ENCODE results near the gene ABCA4.

ABCA4 gene

DNA sequence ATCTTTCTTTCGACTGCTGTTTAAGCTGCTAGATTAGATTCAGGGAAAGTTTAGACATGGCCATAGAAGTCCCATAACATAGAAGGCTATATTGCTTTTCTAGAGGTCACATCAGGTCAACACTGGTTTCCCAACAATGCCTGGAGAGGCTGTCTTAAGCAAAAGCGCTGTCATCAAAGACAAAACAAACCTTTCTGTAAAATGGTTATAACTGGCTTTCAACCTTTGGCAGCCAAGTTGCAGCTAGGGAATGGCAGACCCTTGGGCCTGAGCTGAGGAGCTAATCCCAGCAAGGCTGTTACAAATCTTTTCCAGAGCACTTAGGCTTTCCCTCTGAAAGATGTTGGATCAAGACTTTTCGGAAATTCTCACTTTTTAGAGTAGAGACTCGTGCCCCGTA lies 11.2 kb upstream of the ABCA4 start (continued):
- TF ChIP-seq ZNF70 (CRISPR knock-in tag; IDR thresholded peaks at IDR 0.05), result no peak

DNA sequence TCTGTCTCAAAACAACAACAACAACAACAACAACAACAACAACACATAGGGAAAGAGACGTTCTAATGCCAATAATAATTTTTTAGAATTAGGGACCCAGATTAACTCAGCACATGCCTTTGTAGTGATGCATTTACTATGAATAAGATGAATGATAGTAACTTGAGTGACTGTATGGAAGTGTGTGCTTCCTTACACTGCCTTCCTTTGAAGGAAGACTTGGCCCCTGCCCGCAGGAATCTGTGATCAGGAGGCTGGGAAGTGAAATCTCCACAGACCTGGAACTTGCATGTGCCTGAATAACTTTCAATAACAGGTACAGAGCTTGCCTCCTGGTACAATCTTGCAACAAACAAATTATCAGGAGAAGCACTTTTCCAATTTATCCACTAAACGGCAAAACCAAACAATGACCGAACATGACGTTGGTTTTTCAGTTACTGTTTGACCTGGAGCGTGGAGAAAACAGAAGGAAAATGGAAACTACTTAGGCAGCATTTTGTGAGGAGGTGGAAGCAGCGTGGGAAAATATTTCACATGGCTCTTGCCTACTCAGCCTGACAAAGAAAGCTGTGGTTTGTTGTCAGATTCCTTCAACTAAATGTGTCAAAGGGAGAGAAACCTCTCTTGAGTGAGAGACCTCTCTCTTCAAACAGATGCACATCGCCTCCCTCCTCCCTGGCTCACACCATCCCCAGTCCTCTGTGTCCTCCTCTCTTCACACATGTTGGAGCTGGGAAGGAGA lies 10.1 kb upstream of the ABCA4 start:
- ATAC-seq, result no peak
- TF ChIP-seq, protein P1, sequence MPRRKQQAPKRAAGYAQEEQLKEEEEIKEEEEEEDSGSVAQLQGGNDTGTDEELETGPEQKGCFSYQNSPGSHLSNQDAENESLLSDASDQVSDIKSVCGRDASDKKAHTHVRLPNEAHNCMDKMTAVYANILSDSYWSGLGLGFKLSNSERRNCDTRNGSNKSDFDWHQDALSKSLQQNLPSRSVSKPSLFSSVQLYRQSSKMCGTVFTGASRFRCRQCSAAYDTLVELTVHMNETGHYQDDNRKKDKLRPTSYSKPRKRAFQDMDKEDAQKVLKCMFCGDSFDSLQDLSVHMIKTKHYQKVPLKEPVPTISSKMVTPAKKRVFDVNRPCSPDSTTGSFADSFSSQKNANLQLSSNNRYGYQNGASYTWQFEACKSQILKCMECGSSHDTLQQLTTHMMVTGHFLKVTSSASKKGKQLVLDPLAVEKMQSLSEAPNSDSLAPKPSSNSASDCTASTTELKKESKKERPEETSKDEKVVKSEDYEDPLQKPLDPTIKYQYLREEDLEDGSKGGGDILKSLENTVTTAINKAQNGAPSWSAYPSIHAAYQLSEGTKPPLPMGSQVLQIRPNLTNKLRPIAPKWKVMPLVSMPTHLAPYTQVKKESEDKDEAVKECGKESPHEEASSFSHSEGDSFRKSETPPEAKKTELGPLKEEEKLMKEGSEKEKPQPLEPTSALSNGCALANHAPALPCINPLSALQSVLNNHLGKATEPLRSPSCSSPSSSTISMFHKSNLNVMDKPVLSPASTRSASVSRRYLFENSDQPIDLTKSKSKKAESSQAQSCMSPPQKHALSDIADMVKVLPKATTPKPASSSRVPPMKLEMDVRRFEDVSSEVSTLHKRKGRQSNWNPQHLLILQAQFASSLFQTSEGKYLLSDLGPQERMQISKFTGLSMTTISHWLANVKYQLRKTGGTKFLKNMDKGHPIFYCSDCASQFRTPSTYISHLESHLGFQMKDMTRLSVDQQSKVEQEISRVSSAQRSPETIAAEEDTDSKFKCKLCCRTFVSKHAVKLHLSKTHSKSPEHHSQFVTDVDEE (CRISPR knock-in tag; IDR thresholded peaks at IDR 0.05), result no peak
- no peak for TF ChIP-seq GLIS3 (CRISPR knock-in tag; IDR thresholded peaks at IDR 0.05)
- TF ChIP-seq ZNF565 (CRISPR knock-in tag; conservative IDR thresholded peaks at IDR 0.05; ENCODE audit: low read depth), result no peak

DNA sequence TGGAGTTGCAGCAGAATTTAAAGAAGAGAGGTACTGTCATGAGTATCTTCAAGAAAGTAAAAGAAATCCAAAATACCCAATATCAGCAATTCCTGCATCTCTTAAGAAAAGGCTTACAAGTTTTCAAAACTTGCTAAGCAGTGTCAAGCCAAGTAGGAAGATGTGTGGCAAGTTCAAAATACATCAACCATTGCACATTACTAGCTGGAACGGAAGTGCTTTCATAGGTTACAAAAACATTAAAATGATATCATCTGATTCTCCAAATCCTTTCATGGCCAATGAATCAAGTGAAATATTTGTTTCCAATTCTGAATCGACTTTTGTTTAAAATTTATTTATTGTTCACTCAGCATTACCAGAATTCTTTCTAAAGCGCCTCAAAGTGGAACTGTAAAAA lies 5.7 kb upstream of the ABCA4 start:
- no peak for TF ChIP-seq RARB (CRISPR knock-in tag; IDR thresholded peaks at IDR 0.05)
- no peak for ATAC-seq

DNA sequence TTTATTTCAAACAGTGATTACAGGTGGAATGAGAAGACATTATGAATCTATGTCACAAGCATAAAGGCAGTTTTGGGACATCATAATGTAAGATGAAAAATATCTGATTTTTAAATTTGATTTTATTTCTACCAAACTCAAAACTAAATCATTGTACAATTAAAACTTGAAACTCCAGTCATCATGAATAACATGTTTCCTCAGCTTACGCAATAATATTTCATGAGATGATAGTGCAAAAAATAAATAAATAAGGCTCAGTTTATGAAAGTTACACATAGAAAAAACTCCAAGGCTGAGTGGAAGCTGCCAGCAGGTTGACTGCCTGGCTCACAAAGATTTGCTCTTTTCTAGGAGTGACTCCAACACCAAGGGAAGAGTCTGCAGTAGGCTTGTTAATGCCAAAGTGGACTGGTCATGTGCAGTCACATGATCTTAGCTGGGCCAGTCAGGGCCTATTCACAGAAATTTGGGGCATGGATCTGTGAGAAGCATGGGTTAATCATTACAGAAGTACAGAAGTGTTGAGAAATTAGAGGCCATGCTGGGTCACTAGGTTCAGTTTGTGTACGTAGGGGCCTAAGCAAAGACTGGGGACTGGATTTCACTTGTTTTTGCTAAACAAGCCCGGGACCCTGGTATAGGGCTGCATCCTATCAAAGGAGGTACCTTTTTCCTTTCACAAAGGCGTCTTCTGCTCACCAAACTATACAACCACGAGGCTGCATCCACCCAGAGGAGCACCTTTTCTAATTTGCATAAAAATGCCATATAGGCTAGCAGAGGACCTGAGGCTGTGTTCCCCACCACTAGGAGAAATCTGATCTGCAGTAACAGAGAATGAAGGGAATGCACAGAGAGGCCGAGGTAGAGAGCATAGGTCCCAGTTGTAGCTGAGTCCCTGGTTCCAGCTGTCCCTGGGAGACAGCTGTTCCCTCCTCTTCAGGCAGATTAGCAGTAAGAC lies 4.9 kb upstream of the ABCA4 start:
- no peak for ATAC-seq
- TF ChIP-seq ZNF565 (CRISPR knock-in tag; conservative IDR thresholded peaks at IDR 0.05; ENCODE audit: low read depth), result no peak
- no peak for TF ChIP-seq ZNF70 (CRISPR knock-in tag; IDR thresholded peaks at IDR 0.05)
- TF ChIP-seq ISL1 (CRISPR knock-in tag; IDR thresholded peaks at IDR 0.05), result no peak
- TF ChIP-seq ZNF8 (CRISPR knock-in tag; IDR thresholded peaks at IDR 0.05), result no peak
- TF ChIP-seq TOX (CRISPR knock-in tag; IDR thresholded peaks at IDR 0.05; ENCODE audit: borderline replicate concordance), result no peak
- no peak for TF ChIP-seq ZFP30 (CRISPR knock-in tag; IDR thresholded peaks at IDR 0.05)
- TF ChIP-seq, protein P2, sequence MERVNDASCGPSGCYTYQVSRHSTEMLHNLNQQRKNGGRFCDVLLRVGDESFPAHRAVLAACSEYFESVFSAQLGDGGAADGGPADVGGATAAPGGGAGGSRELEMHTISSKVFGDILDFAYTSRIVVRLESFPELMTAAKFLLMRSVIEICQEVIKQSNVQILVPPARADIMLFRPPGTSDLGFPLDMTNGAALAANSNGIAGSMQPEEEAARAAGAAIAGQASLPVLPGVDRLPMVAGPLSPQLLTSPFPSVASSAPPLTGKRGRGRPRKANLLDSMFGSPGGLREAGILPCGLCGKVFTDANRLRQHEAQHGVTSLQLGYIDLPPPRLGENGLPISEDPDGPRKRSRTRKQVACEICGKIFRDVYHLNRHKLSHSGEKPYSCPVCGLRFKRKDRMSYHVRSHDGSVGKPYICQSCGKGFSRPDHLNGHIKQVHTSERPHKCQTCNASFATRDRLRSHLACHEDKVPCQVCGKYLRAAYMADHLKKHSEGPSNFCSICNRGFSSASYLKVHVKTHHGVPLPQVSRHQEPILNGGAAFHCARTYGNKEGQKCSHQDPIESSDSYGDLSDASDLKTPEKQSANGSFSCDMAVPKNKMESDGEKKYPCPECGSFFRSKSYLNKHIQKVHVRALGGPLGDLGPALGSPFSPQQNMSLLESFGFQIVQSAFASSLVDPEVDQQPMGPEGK (CRISPR knock-in tag; IDR thresholded peaks at IDR 0.05; ENCODE audit: borderline replicate concordance), result no peak
- TF ChIP-seq, protein P3, sequence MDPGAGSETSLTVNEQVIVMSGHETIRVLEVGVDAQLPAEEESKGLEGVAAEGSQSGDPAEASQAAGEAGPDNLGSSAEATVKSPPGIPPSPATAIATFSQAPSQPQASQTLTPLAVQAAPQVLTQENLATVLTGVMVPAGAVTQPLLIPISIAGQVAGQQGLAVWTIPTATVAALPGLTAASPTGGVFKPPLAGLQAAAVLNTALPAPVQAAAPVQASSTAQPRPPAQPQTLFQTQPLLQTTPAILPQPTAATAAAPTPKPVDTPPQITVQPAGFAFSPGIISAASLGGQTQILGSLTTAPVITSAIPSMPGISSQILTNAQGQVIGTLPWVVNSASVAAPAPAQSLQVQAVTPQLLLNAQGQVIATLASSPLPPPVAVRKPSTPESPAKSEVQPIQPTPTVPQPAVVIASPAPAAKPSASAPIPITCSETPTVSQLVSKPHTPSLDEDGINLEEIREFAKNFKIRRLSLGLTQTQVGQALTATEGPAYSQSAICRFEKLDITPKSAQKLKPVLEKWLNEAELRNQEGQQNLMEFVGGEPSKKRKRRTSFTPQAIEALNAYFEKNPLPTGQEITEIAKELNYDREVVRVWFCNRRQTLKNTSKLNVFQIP (CRISPR knock-in tag; IDR thresholded peaks at IDR 0.05; ENCODE audit: borderline replicate concordance, low read depth), result no peak
- no peak for TF ChIP-seq RARB (CRISPR knock-in tag; IDR thresholded peaks at IDR 0.05)
- TF ChIP-seq, protein P4, sequence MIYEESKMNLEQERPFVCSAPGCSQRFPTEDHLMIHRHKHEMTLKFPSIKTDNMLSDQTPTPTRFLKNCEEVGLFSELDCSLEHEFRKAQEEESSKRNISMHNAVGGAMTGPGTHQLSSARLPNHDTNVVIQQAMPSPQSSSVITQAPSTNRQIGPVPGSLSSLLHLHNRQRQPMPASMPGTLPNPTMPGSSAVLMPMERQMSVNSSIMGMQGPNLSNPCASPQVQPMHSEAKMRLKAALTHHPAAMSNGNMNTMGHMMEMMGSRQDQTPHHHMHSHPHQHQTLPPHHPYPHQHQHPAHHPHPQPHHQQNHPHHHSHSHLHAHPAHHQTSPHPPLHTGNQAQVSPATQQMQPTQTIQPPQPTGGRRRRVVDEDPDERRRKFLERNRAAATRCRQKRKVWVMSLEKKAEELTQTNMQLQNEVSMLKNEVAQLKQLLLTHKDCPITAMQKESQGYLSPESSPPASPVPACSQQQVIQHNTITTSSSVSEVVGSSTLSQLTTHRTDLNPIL (CRISPR knock-in tag; IDR thresholded peaks at IDR 0.05; ENCODE audit: low read depth), result no peak
- TF ChIP-seq SNAI2 (CRISPR knock-in tag; IDR thresholded peaks at IDR 0.05), result no peak
- TF ChIP-seq ESRRG (CRISPR knock-in tag; IDR thresholded peaks at IDR 0.05), result no peak
- no peak for TF ChIP-seq ZC3H10 (CRISPR knock-in tag; IDR thresholded peaks at IDR 0.05)
- TF ChIP-seq CSDC2 (CRISPR knock-in tag; IDR thresholded peaks at IDR 0.05), result no peak
- TF ChIP-seq, protein P1 (CRISPR knock-in tag; IDR thresholded peaks at IDR 0.05), result no peak
- no peak for TF ChIP-seq PPARA (CRISPR knock-in tag; IDR thresholded peaks at IDR 0.05; ENCODE audit: borderline replicate concordance)
- no peak for TF ChIP-seq OSR1 (CRISPR knock-in tag; IDR thresholded peaks at IDR 0.05)
- TF ChIP-seq ARNTL (CRISPR knock-in tag; IDR thresholded peaks at IDR 0.05; ENCODE audit: borderline replicate concordance, low read depth), result no peak
- TF ChIP-seq GLIS3 (CRISPR knock-in tag; IDR thresholded peaks at IDR 0.05), result no peak
- TF ChIP-seq, protein P5, sequence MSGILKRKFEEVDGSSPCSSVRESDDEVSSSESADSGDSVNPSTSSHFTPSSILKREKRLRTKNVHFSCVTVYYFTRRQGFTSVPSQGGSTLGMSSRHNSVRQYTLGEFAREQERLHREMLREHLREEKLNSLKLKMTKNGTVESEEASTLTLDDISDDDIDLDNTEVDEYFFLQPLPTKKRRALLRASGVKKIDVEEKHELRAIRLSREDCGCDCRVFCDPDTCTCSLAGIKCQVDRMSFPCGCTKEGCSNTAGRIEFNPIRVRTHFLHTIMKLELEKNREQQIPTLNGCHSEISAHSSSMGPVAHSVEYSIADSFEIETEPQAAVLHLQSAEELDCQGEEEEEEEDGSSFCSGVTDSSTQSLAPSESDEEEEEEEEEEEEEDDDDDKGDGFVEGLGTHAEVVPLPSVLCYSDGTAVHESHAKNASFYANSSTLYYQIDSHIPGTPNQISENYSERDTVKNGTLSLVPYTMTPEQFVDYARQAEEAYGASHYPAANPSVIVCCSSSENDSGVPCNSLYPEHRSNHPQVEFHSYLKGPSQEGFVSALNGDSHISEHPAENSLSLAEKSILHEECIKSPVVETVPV (CRISPR knock-in tag; IDR thresholded peaks at IDR 0.05), result no peak

Data from SK-N-SH treated with all-trans-retinoic acid at 6 μM for 48 hours (cell line).